IPS-18c (cell line): ENCODE data around the gene HNF4A.

Source experiments
- H3K4me3 ChIP-seq: 2 replicates; pipeline ENCODE4 v1.7.0; 2013; ENCODE audit warnings: low read depth, mild to moderate bottlenecking, low read length, moderate library complexity; ENCODE audit not compliant: insufficient read depth
- H3K9me3 ChIP-seq: one replicate; pipeline ENCODE4 v1.6.1; 2013; ENCODE audit warnings: mild to moderate bottlenecking, low read length, moderate library complexity; ENCODE audit not compliant: control insufficient read depth, insufficient read depth

Gene HNF4A

GRCh38 chr20:44439318-44439717 lies 83.8 kb downstream of the HNF4A start:
- Histone ChIP-seq H3K9me3 (no peaks in the 10 kb centered on the region), H3K4me3 (no peak overlapping the region)

GRCh38 chr20:44442298-44443070 lies 87.0 kb downstream of the HNF4A start:
- H3K4me3 ChIP-seq = no peak overlapping the region
- no peaks in the 10 kb centered on the region for H3K9me3 ChIP-seq

- H3K4me3 ChIP-seq = no peak overlapping the region
Measured at GRCh38 chr20:44445742-44446710, 90.5 kb downstream of the HNF4A start.

GRCh38 chr20:44447827-44448419 lies 92.4 kb downstream of the HNF4A start:
- Histone ChIP-seq H3K4me3 (no peak overlapping the region), H3K9me3 (no peaks in the 10 kb centered on the region)

More at GRCh38 chr20:44445742-44446710, 90.5 kb downstream of the HNF4A start:
- H3K9me3 ChIP-seq = no peaks in the 10 kb centered on the region

GRCh38 chr20:44448753-44449546 lies 93.5 kb downstream of the HNF4A start:
- H3K4me3 ChIP-seq = no peak overlapping the region
- H3K9me3 ChIP-seq = no peaks in the 10 kb centered on the region

GRCh38 chr20:44449864-44450263 lies 94.4 kb downstream of the HNF4A start:
- Histone ChIP-seq H3K4me3 (no peak overlapping the region), H3K9me3 (no peaks in the 10 kb centered on the region)

GRCh38 chr20:44450281-44450889 lies 94.9 kb downstream of the HNF4A start:
- no peaks in the 10 kb centered on the region for H3K9me3 ChIP-seq
- no peak overlapping the region for H3K4me3 ChIP-seq

GRCh38 chr20:44450903-44451450 lies 95.5 kb downstream of the HNF4A start:
- Histone ChIP-seq H3K4me3 (no peak overlapping the region), H3K9me3 (no peaks in the 10 kb centered on the region)

- Histone ChIP-seq H3K9me3 (no peaks in the 10 kb centered on the region), H3K4me3 (no peak overlapping the region)
Measured at GRCh38 chr20:44454306-44454963, 98.9 kb downstream of the HNF4A start.

GRCh38 chr20:44455126-44455525 lies 99.6 kb downstream of the HNF4A start:
- no peak overlapping the region for H3K4me3 ChIP-seq
- H3K9me3 ChIP-seq = no peaks in the 10 kb centered on the region

- H3K4me3 ChIP-seq = no peak overlapping the region
- no peaks in the 10 kb centered on the region for H3K9me3 ChIP-seq
Measured at GRCh38 chr20:44456611-44457010, 101.1 kb downstream of the HNF4A start.

GRCh38 chr20:44457016-44457415 lies 101.5 kb downstream of the HNF4A start:
- no peak overlapping the region for H3K4me3 ChIP-seq

GRCh38 chr20:44459271-44459670 lies 103.8 kb downstream of the HNF4A start:
- Histone ChIP-seq H3K4me3 (no peak overlapping the region), H3K9me3 (no peaks in the 10 kb centered on the region)

More at GRCh38 chr20:44457016-44457415, 101.5 kb downstream of the HNF4A start:
- no peaks in the 10 kb centered on the region for H3K9me3 ChIP-seq

GRCh38 chr20:44460795-44461141 lies 105.3 kb downstream of the HNF4A start:
- H3K9me3 ChIP-seq = no peaks in the 10 kb centered on the region
- no peak overlapping the region for H3K4me3 ChIP-seq

GRCh38 chr20:44461142-44461802 lies 105.8 kb downstream of the HNF4A start:
- H3K9me3 ChIP-seq = no peaks in the 10 kb centered on the region
- no peak overlapping the region for H3K4me3 ChIP-seq
